Neuronal stem cell (in vitro differentiated cells): Measurements from ENCODE around the gene ROR1.

ENCODE experiments used
- DNase-seq: peaks from one replicate; pipeline ENCODE4 v3.0.0-alpha.2; 2013; ENCODE audit warnings: low spot score
- H2AFZ ChIP-seq: one replicate; pipeline ENCODE4 v1.6.1; 2013; ENCODE audit warnings: mild to moderate bottlenecking, low read length, inconsistent platforms
- H2AK5ac ChIP-seq: 2 replicates; pipeline ENCODE4 v1.6.1; 2013; ENCODE audit warnings: low read depth, mild to moderate bottlenecking, inconsistent platforms, low read length, moderate library complexity, mixed read lengths
- H2BK120ac ChIP-seq: 2 replicates; pipeline ENCODE4 v1.6.1; 2013; ENCODE audit warnings: low read depth, mild to moderate bottlenecking, inconsistent platforms, low read length, moderate library complexity, mixed read lengths
- H2BK12ac ChIP-seq: one replicate; pipeline ENCODE4 v1.6.1; 2013; ENCODE audit warnings: low read length, inconsistent platforms
- H2BK15ac ChIP-seq: 2 replicates; pipeline ENCODE4 v1.6.1; 2013; ENCODE audit warnings: mild to moderate bottlenecking, low read length, inconsistent platforms, mixed read lengths
- H2BK5ac ChIP-seq: one replicate; pipeline ENCODE4 v1.6.1; 2013; ENCODE audit warnings: inconsistent platforms, mild to moderate bottlenecking, low read length, moderate library complexity
- H3K14ac ChIP-seq: one replicate; pipeline ENCODE4 v1.6.1; 2013; ENCODE audit warnings: low read length, inconsistent platforms
- H3K18ac ChIP-seq: 2 replicates; pipeline ENCODE4 v1.6.1; 2013; ENCODE audit warnings: low read length, inconsistent platforms
- H3K23ac ChIP-seq: 2 replicates; pipeline ENCODE4 v1.6.1; 2013; ENCODE audit warnings: low read depth, mild to moderate bottlenecking, mixed read lengths, low read length, inconsistent platforms; ENCODE audit not compliant: poor library complexity
- H3K27ac ChIP-seq: replicated peaks from 3 replicates; pipeline ENCODE4 v1.5.1; 2013; ENCODE audit warnings: low read length, inconsistent platforms
- H3K27me3 ChIP-seq, 3 experiments: 2 replicates each; pipeline ENCODE4 v1.6.1; 2013; ENCODE audit warnings: low read length in 3 of 3, mild to moderate bottlenecking in 2 of 3, inconsistent platforms in 1 of 3, low read depth in 1 of 3, mixed read lengths in 1 of 3, moderate library complexity in 1 of 3; ENCODE audit not compliant: control insufficient read depth in 3 of 3, insufficient read depth in 3 of 3
- H3K36me3 ChIP-seq, 2 donors: replicated peaks in 1 of 2; 2 replicates each; pipeline ENCODE4 v1.6.1; 2013; ENCODE audit warnings: low read length in 2 of 2; ENCODE audit not compliant: control insufficient read depth in 2 of 2, insufficient read depth in 2 of 2
- H3K4ac ChIP-seq: 2 replicates; pipeline ENCODE4 v1.6.1; 2013; ENCODE audit warnings: inconsistent platforms, mild to moderate bottlenecking, low read length, moderate library complexity
- H3K4me1 ChIP-seq, 2 donors: 1 replicate in 1 of 2; 2 replicates in 1 of 2; pipeline ENCODE4 v1.6.1; 2013; ENCODE audit warnings: low read length in 2 of 2, low read depth in 1 of 2; ENCODE audit not compliant: control insufficient read depth in 2 of 2, insufficient read depth in 1 of 2
- H3K4me2 ChIP-seq: one replicate; pipeline ENCODE4 v1.6.1; 2013; ENCODE audit warnings: mild to moderate bottlenecking, low read length, inconsistent platforms; ENCODE audit not compliant: insufficient read depth, poor library complexity, severe bottlenecking
- H3K4me3 ChIP-seq, 2 donors: 2 replicates each; pipeline ENCODE4 v1.5.1; 2013; ENCODE audit warnings: low read length in 2 of 2, mild to moderate bottlenecking in 2 of 2, inconsistent platforms in 1 of 2, moderate library complexity in 1 of 2
- H3K79me1 ChIP-seq: one replicate; pipeline ENCODE4 v1.6.1; 2013; ENCODE audit warnings: low read depth, mild to moderate bottlenecking, inconsistent platforms, low read length, moderate library complexity
- H3K9ac ChIP-seq: one replicate; pipeline ENCODE4 v1.6.1; 2013; ENCODE audit warnings: mild to moderate bottlenecking, low read depth, low read length, inconsistent platforms; ENCODE audit not compliant: poor library complexity
- H3K9me3 ChIP-seq, 2 donors: replicated peaks in 1 of 2; 2 replicates each; pipeline versions ENCODE3 to v1.6.1; 2013; ENCODE audit warnings: low read length in 2 of 2, mild to moderate bottlenecking in 2 of 2, inconsistent platforms in 1 of 2, low read depth in 1 of 2, mixed read lengths in 1 of 2, moderate library complexity in 1 of 2; ENCODE audit not compliant: control insufficient read depth in 2 of 2, insufficient read depth in 1 of 2
- H4K8ac ChIP-seq: one replicate; pipeline ENCODE4 v1.6.1; 2013; ENCODE audit warnings: low read depth, mild to moderate bottlenecking, inconsistent platforms, low read length, moderate library complexity
- H4K91ac ChIP-seq: one replicate; pipeline ENCODE4 v1.6.1; 2013; ENCODE audit warnings: low read length, low read depth, mild to moderate bottlenecking, inconsistent platforms; ENCODE audit not compliant: poor library complexity
- WGBS, 2 donors: extraction: QIAGEN DNeasy Blood & Tissue Kit; methylation state at CpG; one replicate each; pipeline ENCODE4 v1.1.7; 2013; ENCODE audit warnings: missing lambda C conversion rate in 2 of 2, mixed read lengths in 1 of 2; ENCODE audit not compliant: insufficient read length in 2 of 2, insufficient replicate concordance in 1 of 2; ENCODE audit errors: extremely low coverage in 2 of 2; 5-methylcytosine and 5-hydroxymethylcytosine counted together

ROR1 gene

DNA sequence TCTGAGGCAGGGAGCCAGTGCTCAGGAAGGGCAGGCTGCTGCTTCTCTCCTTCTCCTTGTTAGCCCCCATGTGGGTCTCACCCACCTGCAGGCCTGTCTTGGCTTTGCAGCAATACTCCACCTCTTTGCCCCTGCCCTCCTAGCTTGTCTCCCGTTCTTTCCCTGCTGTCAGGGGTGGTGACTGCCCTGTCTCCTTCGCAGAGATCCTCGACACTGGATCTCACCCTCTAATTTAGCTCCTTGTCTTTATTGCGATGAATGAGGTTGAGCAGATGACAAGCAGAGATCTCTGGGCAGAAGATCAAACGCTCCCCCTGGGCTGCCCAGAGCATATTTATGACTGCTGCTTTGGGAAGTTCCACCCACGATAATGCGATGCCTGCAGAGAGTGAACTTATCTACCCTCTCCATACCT is 199.2 kb downstream of the ROR1 start:
- Histone ChIP-seq H2BK120ac (no peak overlapping the region), H3K23ac (no peak overlapping the region), H2BK15ac (no peak overlapping the region), H3K14ac (no peak overlapping the region), H3K27me3 (no peaks in the 10 kb centered on the region), H3K27ac (no peak overlapping the region), H3K79me1 (no peaks in the 10 kb centered on the region), H4K91ac (no peak overlapping the region), H3K18ac (no peak overlapping the region), H3K9ac (no peak overlapping the region), H3K4me2 (no peak overlapping the region), H2BK12ac (no peak overlapping the region), H3K4me3 (peak overlapping the region in 1 of 2 donors; percentile 41), H3K36me3 (no peaks in the 10 kb centered on the region), H4K8ac (no peak overlapping the region), H2BK5ac (no peak overlapping the region), H2AK5ac (peak overlapping the region; percentile 36), H3K9me3 (peaks cover 0 to 3% of the 10 kb centered on the region in 2 donors), H3K4ac (no peak overlapping the region), H3K4me1 (peaks cover 0 to 4% of the 10 kb centered on the region in 2 donors), H2AFZ (no peak overlapping the region)
- DNase-seq: no peak
- no CpG with 5 or more reads among the region's 7 CpGs for WGBS, 2 donors

DNA sequence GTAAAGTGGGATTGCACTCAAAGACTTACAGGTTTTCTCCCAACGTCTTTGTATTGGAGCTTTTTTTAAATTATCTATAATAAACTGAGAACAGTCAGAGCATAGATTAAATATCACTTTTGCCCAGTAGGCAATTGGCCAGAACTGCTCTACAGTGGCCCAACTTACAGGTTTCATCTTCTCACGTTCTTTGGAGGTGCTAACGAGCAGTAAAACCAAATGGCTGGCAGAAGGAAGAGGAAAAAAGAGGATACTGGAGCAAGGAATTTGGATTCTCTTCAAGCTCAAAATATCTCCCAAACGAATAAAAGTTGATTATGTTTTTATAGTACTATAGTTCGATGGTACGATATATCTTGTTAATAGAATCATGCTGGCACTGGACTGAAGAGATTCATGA is 201.1 kb downstream of the ROR1 start:
- H3K27ac ChIP-seq: no peak overlapping the region
- H3K79me1 ChIP-seq: no peaks in the 10 kb centered on the region
- no peak overlapping the region for H2AFZ ChIP-seq
- H3K36me3 ChIP-seq: no peaks in the 10 kb centered on the region
- H3K4me2 ChIP-seq: no peak overlapping the region
- no CpG with 5 or more reads among the region's 6 CpGs for WGBS, 2 donors
- no peak overlapping the region for H3K9ac ChIP-seq
- H2AK5ac ChIP-seq: no peak overlapping the region
- no peak overlapping the region for H2BK120ac ChIP-seq
- H3K4me1 ChIP-seq: no peaks in the 10 kb centered on the region
- H4K8ac ChIP-seq: no peak overlapping the region
- H4K91ac ChIP-seq: no peak overlapping the region
- H2BK5ac ChIP-seq: no peak overlapping the region
- no peak overlapping the region for H3K18ac ChIP-seq
- peaks cover 0 to 3% of the 10 kb centered on the region in 2 donors for H3K9me3 ChIP-seq
- H3K27me3 ChIP-seq: no peaks in the 10 kb centered on the region
- no peak overlapping the region for H2BK15ac ChIP-seq
- no peak overlapping the region for H3K4ac ChIP-seq
- H2BK12ac ChIP-seq: no peak overlapping the region
- H3K4me3 ChIP-seq: no peak overlapping the region
- no peak overlapping the region for H3K14ac ChIP-seq
- DNase-seq: no peak
- no peak overlapping the region for H3K23ac ChIP-seq

DNA sequence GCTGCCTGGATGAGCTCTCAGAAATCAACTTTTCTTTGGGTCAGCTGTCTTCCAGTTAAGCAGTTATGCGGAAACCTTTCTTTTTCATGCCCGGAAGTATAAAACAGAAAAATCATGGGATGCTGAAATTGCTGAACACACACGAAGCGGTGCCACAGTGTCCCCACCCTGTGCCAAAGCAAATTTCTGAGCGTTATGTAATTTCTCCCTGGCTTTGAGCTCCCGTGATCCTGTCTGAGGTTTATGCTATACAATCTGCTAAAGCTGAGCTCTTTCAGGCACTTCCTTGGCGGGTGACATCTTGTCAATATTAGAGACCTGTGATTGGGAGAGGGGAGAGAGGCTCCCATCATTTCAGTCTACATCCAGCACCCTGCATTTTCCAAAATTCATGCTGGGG is 201.7 kb downstream of the ROR1 start:
- Histone ChIP-seq H3K18ac (no peak overlapping the region), H3K27ac (no peak overlapping the region)
- no CpG with 5 or more reads among the region's 7 CpGs for WGBS, 2 donors

DNA sequence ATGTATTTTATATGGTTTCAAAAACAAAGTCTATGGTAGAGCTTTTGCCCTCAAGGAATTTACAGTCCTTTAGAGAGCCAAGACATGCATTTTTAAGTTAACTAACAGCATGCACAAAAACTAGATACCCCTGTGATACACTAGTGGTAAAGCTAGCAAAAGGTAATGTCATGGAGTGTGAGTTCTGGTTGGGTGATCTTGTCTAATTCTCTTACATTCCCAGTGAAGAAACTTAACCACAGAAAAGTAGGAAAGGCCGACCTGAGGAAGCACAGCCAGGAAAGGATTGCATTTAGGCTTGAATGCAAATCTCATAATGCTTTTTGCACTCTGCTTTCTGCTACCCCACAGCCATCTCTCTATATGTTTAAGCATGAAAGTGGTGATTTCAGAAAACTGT is 202.2 kb downstream of the ROR1 start:
- WGBS, 2 donors: no CpG with 5 or more reads among the region's 1 CpG

More for the DNA sequence above, 201.7 kb downstream of the ROR1 start:
- H4K91ac ChIP-seq: no peak overlapping the region
- DNase-seq: no peak
- no peak overlapping the region for H3K4me3 ChIP-seq
- no peak overlapping the region for H2BK5ac ChIP-seq
- no peaks in the 10 kb centered on the region for H3K4me1 ChIP-seq
- no peak overlapping the region for H3K4me2 ChIP-seq
- H3K36me3 ChIP-seq: no peaks in the 10 kb centered on the region
- H2AK5ac ChIP-seq: no peak overlapping the region
- no peak overlapping the region for H2BK15ac ChIP-seq
- H3K9me3 ChIP-seq: peaks cover 0 to 3% of the 10 kb centered on the region in 2 donors
- no peak overlapping the region for H3K4ac ChIP-seq
- no peak overlapping the region for H3K14ac ChIP-seq
- no peaks in the 10 kb centered on the region for H3K27me3 ChIP-seq
- no peak overlapping the region for H2BK120ac ChIP-seq
- H3K23ac ChIP-seq: no peak overlapping the region
- H2AFZ ChIP-seq: no peak overlapping the region
- no peaks in the 10 kb centered on the region for H3K79me1 ChIP-seq
- no peak overlapping the region for H4K8ac ChIP-seq
- H2BK12ac ChIP-seq: no peak overlapping the region
- no peak overlapping the region for H3K9ac ChIP-seq

More for the DNA sequence above, 202.2 kb downstream of the ROR1 start:
- Histone ChIP-seq H3K4me1 (no peaks in the 10 kb centered on the region), H2BK5ac (no peak overlapping the region), H3K14ac (no peak overlapping the region), H4K91ac (no peak overlapping the region), H2BK15ac (no peak overlapping the region), H3K9ac (no peak overlapping the region), H3K27me3 (no peaks in the 10 kb centered on the region), H3K4me3 (no peak overlapping the region), H3K79me1 (no peaks in the 10 kb centered on the region), H2BK120ac (no peak overlapping the region), H3K4me2 (no peak overlapping the region), H2BK12ac (no peak overlapping the region), H2AK5ac (no peak overlapping the region), H3K27ac (no peak overlapping the region), H4K8ac (no peak overlapping the region), H3K23ac (no peak overlapping the region), H3K18ac (no peak overlapping the region), H3K9me3 (peaks cover 0 to 3% of the 10 kb centered on the region in 2 donors), H3K36me3 (no peaks in the 10 kb centered on the region), H3K4ac (no peak overlapping the region), H2AFZ (no peak overlapping the region)
- no peak for DNase-seq
